CD4-positive, alpha-beta T cell treated with Interleukin-2 at 100 ng/mL for 4 hours (primary cell): ENCODE measurements around the gene KLHDC9.

Experiments
- DNase-seq: peaks from one replicate; pipeline ENCODE4 v3.0.0-alpha.2; 2020; ENCODE audit warnings: low spot score

Gene KLHDC9

GRCh38 chr1:161132410-161133219 lies 34.5 kb downstream of the KLHDC9 start, which contains the start of gene DEDD:
Gene DEDD, minus strand, starts transcription at chr1:161132667. Its CDS starts 8,205 bp downstream, at chr1:161124462.
- peak; percentile 95 for DNase-seq

- DNase-seq = no peak
Measured at GRCh38 chr1:161133220-161133740, 35.1 kb downstream of the KLHDC9 start.

- DNase-seq = no peak
Measured at GRCh38 chr1:161137881-161138280, 39.7 kb downstream of the KLHDC9 start.

GRCh38 chr1:161138431-161138830 lies 40.3 kb downstream of the KLHDC9 start:
- no peak for DNase-seq

GRCh38 chr1:161139766-161140165 lies 41.6 kb downstream of the KLHDC9 start:
- peak; percentile 71 for DNase-seq

GRCh38 chr1:161140755-161141400 lies 42.7 kb downstream of the KLHDC9 start:
- DNase-seq = no peak

GRCh38 chr1:161145832-161146231 lies 47.7 kb downstream of the KLHDC9 start:
- no peak for DNase-seq
